ENCODE results near the gene NR2F1.

NR2F1 gene

GRCh38 chr5:93591323-93591945, 8.4 kb downstream of the NR2F1 start:
- DNase-seq (ENCODE audit: low spot score), result no peak

GRCh38 chr5:93592883-93593282, 9.9 kb downstream of the NR2F1 start:
- DNase-seq (ENCODE audit: low spot score), result no peak

- no peak for DNase-seq (ENCODE audit: low spot score)
These were observed 10.6 kb downstream of the NR2F1 start for GRCh38 chr5:93593476-93594131.

- no peak for DNase-seq (ENCODE audit: low spot score)
These were observed 11.8 kb downstream of the NR2F1 start for GRCh38 chr5:93594591-93595419.

GRCh38 chr5:93595420-93596147, 12.6 kb downstream of the NR2F1 start:
- no peak for DNase-seq (ENCODE audit: low spot score)

- no peak for DNase-seq (ENCODE audit: low spot score)
These were observed 13.3 kb downstream of the NR2F1 start for GRCh38 chr5:93596310-93596675.

GRCh38 chr5:93596676-93597490, 13.9 kb downstream of the NR2F1 start:
- no peak for DNase-seq (ENCODE audit: low spot score)

GRCh38 chr5:93598091-93599000, 15.3 kb downstream of the NR2F1 start:
- DNase-seq (ENCODE audit: low spot score), result no peak

- no peak for DNase-seq (ENCODE audit: low spot score)
These were observed 16.0 kb downstream of the NR2F1 start for GRCh38 chr5:93599001-93599379.

GRCh38 chr5:93599399-93600120, 16.5 kb downstream of the NR2F1 start:
- DNase-seq (ENCODE audit: low spot score), result no peak

- DNase-seq (ENCODE audit: low spot score), result no peak
These were observed 17.5 kb downstream of the NR2F1 start for GRCh38 chr5:93600409-93601070.

- DNase-seq (ENCODE audit: low spot score), result no peak
These were observed 18.2 kb downstream of the NR2F1 start for GRCh38 chr5:93601071-93601801.

- DNase-seq (ENCODE audit: low spot score), result no peak
These were observed 18.8 kb downstream of the NR2F1 start for GRCh38 chr5:93601802-93602155.

GRCh38 chr5:93602241-93603077, 19.4 kb downstream of the NR2F1 start:
- no peak for DNase-seq (ENCODE audit: low spot score)

GRCh38 chr5:93603078-93603792, 20.2 kb downstream of the NR2F1 start:
- no peak for DNase-seq (ENCODE audit: low spot score)

- no peak for DNase-seq (ENCODE audit: low spot score)
These were observed 21.0 kb downstream of the NR2F1 start for GRCh38 chr5:93603793-93604643.
